Thyroid gland (tissue), 4 donors: Measurements from ENCODE around the gene SLC25A28.

ENCODE experiments used
- CTCF ChIP-seq, 6 experiments: fragments of 200-600 bp in 3 of 6; fragments of 450-650 bp in 3 of 6; sonication (generic) in 3 of 6; IDR thresholded peaks; one replicate each; pipeline ENCODE4 v1.5.1; 2016 to 2019; ENCODE audit warnings: antibody characterized with exemption in 6 of 6, mild to moderate bottlenecking in 2 of 6, inconsistent platforms in 1 of 6, moderate library complexity in 1 of 6
- POLR2A ChIP-seq, 2 donors: fragments of 450-650 bp; IDR thresholded peaks; one replicate each; pipeline ENCODE4 v1.6.1; 2017; ENCODE audit warnings: antibody characterized with exemption in 2 of 2, mild to moderate bottlenecking in 2 of 2, moderate library complexity in 1 of 2

DNA sequence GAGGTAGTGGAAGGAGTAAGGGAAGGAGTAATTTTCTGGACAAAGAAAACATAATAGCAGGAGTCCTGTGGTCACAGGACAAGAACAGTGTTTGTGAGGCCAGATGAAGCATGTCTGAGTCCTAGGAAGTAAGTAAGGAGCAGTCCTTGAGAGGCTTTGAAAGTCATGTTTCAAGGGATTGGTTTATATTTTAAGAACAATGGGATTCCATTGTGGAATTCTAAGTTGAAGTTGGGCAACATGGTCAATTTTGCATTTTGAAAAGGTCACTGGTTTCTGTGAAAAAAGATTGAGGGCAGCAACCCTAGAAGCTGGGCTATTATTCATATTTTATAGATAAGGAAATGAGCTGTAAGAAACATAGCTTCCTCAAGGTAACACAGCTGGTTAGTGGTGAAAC, 10.8 kb upstream of the SLC25A28 start:
- TF ChIP-seq CTCF (IDR thresholded peaks at IDR 0.05) (no peak), POLR2A (IDR thresholded peaks at IDR 0.05) (no peak)
